Esophagus squamous epithelium (tissue), 5 donors: ENCODE results near the gene USP20. TPM values are rescaled to one million over a fixed set of nuclear protein-coding genes. Genes with fewer than 3 reads are reported as not detected.

ENCODE experiments used
- DNase-seq: peaks from one replicate; lab custom pipeline; 2025; lab: John Stamatoyannopoulos, UW
- H3K27ac ChIP-seq, 4 donors: fragments of 200-600 bp; sonication (generic); one replicate each; pipeline ENCODE4 v1.5.1; 2016 to 2019; ENCODE audit warnings: mild to moderate bottlenecking in 1 of 4
- H3K27me3 ChIP-seq, 4 donors: fragments of 200-600 bp; sonication (generic); 1 replicate in 3 of 4; 2 replicates in 1 of 4; pipeline versions ENCODE4 v1.5.1 to v1.6.0; 2017 to 2021; ENCODE audit warnings: antibody characterized with exemption in 1 of 4
- H3K36me3 ChIP-seq, 3 donors: fragments of 200-600 bp; sonication (generic); one replicate each; pipeline ENCODE4 v1.5.1; 2016 to 2019
- H3K4me1 ChIP-seq, 3 donors: fragments of 200-600 bp; sonication (generic); one replicate each; pipeline ENCODE4 v1.5.1; 2017 to 2019
- H3K4me3 ChIP-seq, 4 donors: fragments of 200-600 bp; sonication (generic); 1 replicate in 3 of 4; 2 replicates in 1 of 4; pipeline ENCODE4 v1.5.1; 2016 to 2019; ENCODE audit warnings: mild to moderate bottlenecking in 2 of 4, moderate library complexity in 1 of 4
- H3K9me3 ChIP-seq, 3 donors: fragments of 200-600 bp; sonication (generic); one replicate each; pipeline ENCODE4 v1.5.1; 2016 to 2019
- CTCF ChIP-seq, 6 experiments: fragments of 450-650 bp in 4 of 6; fragments of 200-600 bp in 2 of 6; sonication (generic) in 2 of 6; IDR thresholded peaks; one replicate each; pipeline ENCODE4 v1.5.1; 2016 to 2019; ENCODE audit warnings: antibody characterized with exemption in 6 of 6, mild to moderate bottlenecking in 4 of 6, moderate library complexity in 4 of 6
- POLR2A ChIP-seq, 4 donors: fragments of 450-650 bp; IDR thresholded peaks; one replicate each; pipeline ENCODE4 v1.6.1; 2017; ENCODE audit warnings: antibody characterized with exemption in 4 of 4, mild to moderate bottlenecking in 4 of 4, moderate library complexity in 3 of 4
- WGBS, 2 donors: methylation state at CpG; one replicate each; pipeline ENCODE4 v1.1.5; 2018; 5-methylcytosine and 5-hydroxymethylcytosine counted together
- intact Hi-C: fragments of 100-400 bp; cut with DNase I; formaldehyde crosslinking; loops from one replicate; pipeline ENCODE4 v1.15.0; 2022
- total RNA-seq, 4 donors: library from RNA; depleted of rRNA; stranded (reverse); fragments of >200 nt; gene quantifications; one replicate each; pipeline ENCODE4 v1.1.0, GENCODE V29; 2016
- donor health status: DM: yes; HTN: yes; CAD: no.

The USP20 gene
- total RNA-seq, 4 donors from 2014 or later, result 12.3 to 19.7 (median 13.6) TPM

- H3K36me3 ChIP-seq, result peaks cover 0 to 72% (median 10%) of the 10 kb centered on the region in 3 donors
- 67 to 70% methylated on average over 5 of the region's 5 CpGs for WGBS, 2 donors
- intact Hi-C loops, result no loop called here
- no peak overlapping the region for H3K4me3 ChIP-seq
- H3K27ac ChIP-seq, result peak overlapping the region in 3 of 4 donors; percentile 9 to 75 (median 64)
- no peaks in the 10 kb centered on the region for H3K9me3 ChIP-seq
- DNase-seq, result no peak
- H3K4me1 ChIP-seq, result peaks cover 0 to 62% (median 13%) of the 10 kb centered on the region in 3 donors
- H3K27me3 ChIP-seq, result no peaks in the 10 kb centered on the region
- TF ChIP-seq POLR2A (IDR thresholded peaks at IDR 0.05), result no peak
- no peak for TF ChIP-seq CTCF (IDR thresholded peaks at IDR 0.05)
Measured at GRCh38 chr9:129851821-129852220, 16.6 kb downstream of the USP20 start.

DNA sequence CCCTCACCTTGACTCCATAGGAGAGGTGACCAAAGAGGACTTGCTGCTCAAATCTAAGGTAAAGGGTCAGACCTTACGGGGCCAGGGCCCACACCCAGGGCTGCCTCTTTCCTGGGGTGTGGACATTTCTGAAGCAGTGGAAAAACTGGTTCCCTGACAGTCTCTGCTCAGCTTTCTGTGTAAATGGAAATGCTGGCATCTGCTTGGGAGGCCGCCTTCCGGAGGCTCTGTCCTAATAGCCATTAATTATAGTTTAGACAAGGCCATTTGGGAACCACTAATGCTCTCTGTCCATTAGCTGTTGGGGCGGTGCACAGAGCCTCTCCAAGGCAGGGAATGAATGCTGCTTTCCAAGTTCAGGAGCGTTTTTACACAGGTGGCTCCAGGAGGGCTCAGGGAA lies 17.3 kb downstream of the USP20 start:
- Histone ChIP-seq H3K27ac (peak overlapping the region; percentile 9 to 75 (median 66)), H3K4me1 (peaks cover 0 to 55% (median 7%) of the 10 kb centered on the region in 3 donors), H3K27me3 (no peaks in the 10 kb centered on the region), H3K4me3 (no peak overlapping the region), H3K36me3 (peaks cover 0 to 79% (median 10%) of the 10 kb centered on the region in 3 donors), H3K9me3 (no peaks in the 10 kb centered on the region)
- DNase-seq, result no peak
- intact Hi-C loops, result no loop called here
- 87 to 100% methylated on average over 2 to 3 of the region's 5 CpGs for WGBS, 2 donors
- TF ChIP-seq CTCF (IDR thresholded peaks at IDR 0.05), result no peak
- TF ChIP-seq POLR2A (IDR thresholded peaks at IDR 0.05), result no peak

GRCh38 chr9:129853614-129854013 lies 18.4 kb downstream of the USP20 start:
- 50 to 84% methylated on average over 1 to 2 of the region's 3 CpGs for WGBS, 2 donors
- no peaks in the 10 kb centered on the region for H3K27me3 ChIP-seq
- no peak for DNase-seq
- TF ChIP-seq CTCF (IDR thresholded peaks at IDR 0.05) (no peak), POLR2A (IDR thresholded peaks at IDR 0.05) (no peak)
- intact Hi-C loops, result no loop called here
- no peak overlapping the region for H3K27ac ChIP-seq
- H3K36me3 ChIP-seq, result peaks cover 0 to 90% (median 12%) of the 10 kb centered on the region in 3 donors
- no peak overlapping the region for H3K4me3 ChIP-seq
- H3K9me3 ChIP-seq, result no peaks in the 10 kb centered on the region
- peaks cover 0 to 45% (median 6%) of the 10 kb centered on the region in 3 donors for H3K4me1 ChIP-seq

DNA sequence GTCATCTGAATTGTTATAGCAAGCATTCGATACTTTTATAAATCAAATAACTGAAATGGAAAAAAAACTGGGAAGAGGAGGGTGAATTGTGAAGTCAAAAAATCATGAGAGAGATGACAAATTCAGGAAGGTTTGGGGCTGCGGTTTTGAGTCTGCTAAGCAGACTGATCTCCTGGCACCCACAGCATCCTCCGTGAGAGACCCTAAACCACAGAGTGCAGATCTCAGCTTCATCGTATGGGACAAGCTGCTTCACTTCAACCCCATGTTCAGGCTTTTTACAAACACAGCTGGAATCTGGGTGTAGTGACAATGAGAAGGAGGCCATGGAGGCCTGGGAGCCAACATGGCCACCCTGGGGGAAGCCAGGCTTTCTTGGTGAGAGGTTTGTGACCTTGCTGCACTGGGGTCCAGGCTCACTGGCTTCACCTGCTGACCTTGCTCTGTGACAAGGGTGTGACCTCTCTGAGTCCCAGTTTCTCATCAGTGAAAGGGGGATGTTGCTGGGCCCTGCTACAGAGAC lies 19.4 kb downstream of the USP20 start:
- H3K27ac ChIP-seq, result no peak overlapping the region
- H3K36me3 ChIP-seq, result peaks cover 0 to 96% (median 16%) of the 10 kb centered on the region in 3 donors
- WGBS, 2 donors, result 94 to 95% methylated on average over 4 of the region's 4 CpGs
- intact Hi-C loops, result no loop called here
- TF ChIP-seq CTCF (IDR thresholded peaks at IDR 0.05) (no peak), POLR2A (IDR thresholded peaks at IDR 0.05) (no peak)
- H3K4me1 ChIP-seq, result peaks cover 0 to 35% (median 4%) of the 10 kb centered on the region in 3 donors
- H3K4me3 ChIP-seq, result no peak overlapping the region
- no peak for DNase-seq
- H3K27me3 ChIP-seq, result no peaks in the 10 kb centered on the region
- H3K9me3 ChIP-seq, result no peaks in the 10 kb centered on the region

DNA sequence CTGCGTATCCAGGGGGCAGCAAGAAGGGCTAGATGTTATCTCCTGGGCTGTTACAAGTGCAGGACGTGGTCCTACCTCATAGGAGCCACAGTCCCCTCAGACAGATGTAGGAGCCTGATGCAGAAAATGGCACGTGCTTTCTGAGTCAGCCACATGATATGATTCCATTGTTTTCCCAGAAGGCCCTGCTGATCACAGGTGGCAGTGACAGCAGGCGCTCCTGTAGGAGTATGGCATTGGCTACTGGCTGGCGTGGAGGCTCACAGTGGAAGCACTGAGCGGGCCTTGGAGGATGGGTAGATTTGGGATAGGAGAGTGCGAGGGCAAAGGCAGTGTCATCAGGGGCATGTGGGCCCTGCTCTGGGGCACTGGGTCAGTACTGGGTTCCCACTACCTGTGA lies 21.9 kb downstream of the USP20 start:
- TF ChIP-seq CTCF (IDR thresholded peaks at IDR 0.05) (no peak), POLR2A (IDR thresholded peaks at IDR 0.05) (no peak)
- no peaks in the 10 kb centered on the region for H3K9me3 ChIP-seq
- no peak for DNase-seq
- intact Hi-C loops, result no loop called here
- no peaks in the 10 kb centered on the region for H3K27me3 ChIP-seq
- H3K4me3 ChIP-seq, result no peak overlapping the region
- 82 to 92% methylated on average over 6 of the region's 7 CpGs for WGBS, 2 donors
- H3K4me1 ChIP-seq, result peaks cover 0 to 13% (median 4%) of the 10 kb centered on the region in 3 donors
- peaks cover 8 to 96% (median 22%) of the 10 kb centered on the region in 3 donors for H3K36me3 ChIP-seq
- H3K27ac ChIP-seq, result no peak overlapping the region
